Kidney (tissue), 14 donors: Measurements from ENCODE around the gene SLC18A3. TPM values are rescaled to one million over a fixed set of nuclear protein-coding genes. Genes with fewer than 3 reads are reported as not detected.

Source experiments
- DNase-seq, 5 donors: peaks; one replicate each; pipeline ENCODE4 v3.0.0-alpha.2; 2013 to 2020
- FAIRE-seq: peaks from 2 replicates; lab custom pipeline; 2012; peaks lifted over from hg19 to GRCh38; lab: Jason Lieb, UNC
- H3K27ac ChIP-seq, 2 donors: one replicate each; pipeline ENCODE4 v1.7.0; 2013; ENCODE audit warnings: low read depth in 2 of 2, low read length in 2 of 2, inconsistent platforms in 1 of 2
- H3K27me3 ChIP-seq: one replicate; pipeline ENCODE4 v1.7.1; 2013; ENCODE audit warnings: low read length, inconsistent platforms; ENCODE audit not compliant: control insufficient read depth, insufficient read depth
- H3K36me3 ChIP-seq, 3 donors: one replicate each; pipeline versions ENCODE4 v1.7.0 to v1.7.1; 2013; ENCODE audit warnings: low read length in 3 of 3, control low read depth in 1 of 3, inconsistent platforms in 1 of 3; ENCODE audit not compliant: insufficient read depth in 3 of 3, control insufficient read depth in 2 of 3
- H3K4me1 ChIP-seq, 3 donors: one replicate each; pipeline versions ENCODE4 v1.7.0 to v1.7.1; 2013; ENCODE audit warnings: low read length in 3 of 3, inconsistent platforms in 1 of 3, low read depth in 1 of 3; ENCODE audit not compliant: control insufficient read depth in 2 of 3, insufficient read depth in 2 of 3
- H3K4me3 ChIP-seq, 3 donors: one replicate each; pipeline versions ENCODE4 v1.7.0 to v1.8.1; 2013; ENCODE audit warnings: low read length in 3 of 3, control low read depth in 1 of 3, inconsistent platforms in 1 of 3
- H3K9ac ChIP-seq, 3 donors: one replicate each; pipeline versions ENCODE4 v1.7.0 to v1.7.1; 2013; ENCODE audit warnings: low read length in 3 of 3, control low read depth in 1 of 3, inconsistent platforms in 1 of 3
- H3K9me3 ChIP-seq, 3 donors: one replicate each; pipeline versions ENCODE4 v1.7.0 to v1.7.1; 2013; ENCODE audit warnings: low read length in 3 of 3, control low read depth in 1 of 3, inconsistent platforms in 1 of 3; ENCODE audit not compliant: control insufficient read depth in 2 of 3, insufficient read depth in 1 of 3
- CTCF ChIP-seq: IDR thresholded peaks from 3 replicates; pipeline ENCODE4 v1.5.1; 2012; ENCODE audit warnings: mild to moderate bottlenecking, moderate library complexity, borderline replicate concordance; ENCODE audit not compliant: insufficient read depth; ENCODE audit errors: extremely low read depth
- intact Hi-C: fragments of 100-400 bp; cut with DNase I; formaldehyde crosslinking; loops from one replicate; pipeline ENCODE4 v1.11.1; 2022
- polyA plus RNA-seq: library from polyadenylated mRNA; stranded (reverse); fragments of 350-450 nt; fragmentation: Illumina TruSeq; extraction: RNeasy Lipid Tissue Mini Kit (QIAGEN cat#74804); gene quantifications from one replicate; pipeline ENCODE4 v1.2.3, GENCODE V29; 2014; ENCODE audit warnings: low read depth, low replicate concordance; ENCODE audit not compliant: insufficient read depth
- total RNA-seq: library from RNA; stranded (reverse); fragmentation: NEBNext Ultra II Directional; extraction: Animal tissue kit (Norgen Biotek cat#: 25700); gene quantifications from one replicate; pipeline ENCODE4 v1.2.1, GENCODE V29; 2021
- donor health status: control.
- donor health status: control.
- donor health status: control.
- donor health status: control.
- donor health status: control.
- donor health status: DM: yes; HTN: yes; CAD: no.
- donor health status: Normal renal cell carcinoma (clear cell type).

Gene SLC18A3
- total and polyA plus RNA-seq, 2 donors from 2014 or later, result not detected

GRCh38 chr10:49661140-49661856 lies 51.2 kb downstream of the SLC18A3 start:
- no peak for TF ChIP-seq CTCF
- FAIRE-seq (no peak), DNase-seq (peak in 1 of 5 donors; percentile 30)
- Histone ChIP-seq H3K4me1 (no peaks in the 10 kb centered on the region), H3K27ac (no peak overlapping the region), H3K9me3 (peaks cover 0 to 3% (median 0%) of the 10 kb centered on the region in 3 donors), H3K36me3 (no peaks in the 10 kb centered on the region), H3K27me3 (peaks cover 2% of the 10 kb centered on the region), H3K9ac (no peak overlapping the region), H3K4me3 (no peak overlapping the region)
- intact Hi-C loops, result no loop called here

Other genes starting within 250 kb of the SLC18A3 start
- not detected for gene DRGX, start 214.2 kb upstream of the SLC18A3 start, total RNA-seq
- gene DRGX, start 214.2 kb upstream of the SLC18A3 start, polyA plus RNA-seq, result not detected
- 33.2 TPM for gene ERCC6, start 71.2 kb upstream of the SLC18A3 start, total RNA-seq
- 5.0 TPM for gene ERCC6, start 71.2 kb upstream of the SLC18A3 start, polyA plus RNA-seq
- not detected for gene CHAT, start 3.7 kb downstream of the SLC18A3 start, total RNA-seq
- gene CHAT, start 3.7 kb downstream of the SLC18A3 start, polyA plus RNA-seq, result not detected
- not detected for gene C10orf53, start 69.3 kb downstream of the SLC18A3 start, total RNA-seq
- not detected for gene C10orf53, start 69.3 kb downstream of the SLC18A3 start, polyA plus RNA-seq
- gene OGDHL, start 152.0 kb downstream of the SLC18A3 start, total RNA-seq, result 82.8 TPM
- gene OGDHL, start 152.0 kb downstream of the SLC18A3 start, polyA plus RNA-seq, result 247 TPM